Stimulated activated naive CD4-positive, alpha-beta T cell treated with Interleukin-2 at 50 U/mL for 16 hours (primary cell): ENCODE measurements around the gene SPTY2D1.

Experiments
- DNase-seq: peaks from one replicate; lab custom pipeline; 2025; lab: John Stamatoyannopoulos, UW

SPTY2D1 gene

DNA sequence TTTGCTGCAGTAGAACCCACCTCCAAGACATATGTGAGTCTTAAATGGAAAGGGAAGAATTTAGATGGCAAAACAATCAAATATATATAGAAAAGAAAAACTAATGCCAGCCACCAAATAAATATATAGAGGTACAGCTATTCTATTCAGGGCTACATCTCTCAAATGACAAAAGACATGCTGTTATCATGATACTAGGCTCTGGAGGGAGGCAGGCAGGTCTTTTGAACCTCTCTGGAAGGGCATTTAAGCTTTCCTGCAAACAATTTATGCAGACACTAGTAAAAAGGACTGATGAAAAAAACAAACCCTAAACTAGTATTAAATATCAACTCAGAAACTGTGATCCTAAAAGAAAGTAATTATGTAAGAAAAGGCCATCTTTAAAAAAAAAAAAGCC is 70.0 kb downstream of the SPTY2D1 start:
- DNase-seq = no peak

DNA sequence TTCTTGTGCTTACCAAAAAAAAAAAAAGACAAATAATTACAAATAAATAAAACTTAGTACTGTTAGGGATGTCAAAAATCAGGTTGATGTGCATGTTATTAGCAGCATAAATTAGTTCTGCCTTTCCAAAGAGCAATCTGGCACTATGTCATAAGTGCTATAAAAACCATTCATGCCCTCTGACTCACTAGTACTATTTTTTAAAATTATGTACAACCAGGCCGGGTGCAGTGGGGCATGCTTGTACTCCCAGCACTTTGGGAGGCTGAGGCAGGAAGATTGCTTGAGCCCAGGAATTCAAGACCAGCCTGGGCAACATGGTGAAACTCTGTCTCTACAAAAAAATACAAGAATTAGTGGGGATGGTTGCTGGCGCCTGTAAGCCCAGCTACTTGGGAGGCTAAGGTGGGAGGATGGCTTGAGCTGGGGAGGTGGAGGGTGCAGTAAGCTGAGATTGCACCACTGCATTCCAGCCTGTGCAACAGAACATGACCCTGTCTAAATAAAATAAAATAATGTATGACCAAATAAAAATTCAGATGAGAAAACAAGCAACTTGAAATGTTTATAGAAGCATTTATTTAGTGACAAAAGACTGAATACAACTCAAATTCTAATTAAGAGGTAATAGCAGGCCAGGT is 70.9 kb downstream of the SPTY2D1 start:
- DNase-seq = no peak
